ENCODE data around the gene RAB6A.

RAB6A gene

GRCh38 chr11:73652046-73652730 is 108.7 kb downstream of the RAB6A start:
- DNase-seq: no peak

GRCh38 chr11:73651661-73652045 is 109.2 kb downstream of the RAB6A start:
- DNase-seq: no peak

GRCh38 chr11:73651252-73651651 is 109.6 kb downstream of the RAB6A start:
- DNase-seq: no peak

- DNase-seq: no peak
Measured at GRCh38 chr11:73650400-73650799, 110.5 kb downstream of the RAB6A start.

- no peak for DNase-seq
Measured at GRCh38 chr11:73649206-73649605, 111.7 kb downstream of the RAB6A start.

GRCh38 chr11:73648571-73649046 is 112.3 kb downstream of the RAB6A start:
- no peak for DNase-seq

- DNase-seq: no peak
Measured at GRCh38 chr11:73648121-73648520, 112.8 kb downstream of the RAB6A start.

- peak; percentile 92 to 93 for DNase-seq
Measured at GRCh38 chr11:73647459-73648100, 113.3 kb downstream of the RAB6A start.

GRCh38 chr11:73645972-73646631 is 114.8 kb downstream of the RAB6A start, which contains the start of gene PLEKHB1:
Gene PLEKHB1, plus strand, starts transcription at chr11:73646581. Its CDS starts 28 bp downstream, at chr11:73646609.
- no peak for DNase-seq

- DNase-seq: no peak
Measured at GRCh38 chr11:73645121-73645969, 115.5 kb downstream of the RAB6A start.

- DNase-seq: no peak
Measured at GRCh38 chr11:73641668-73642067, 119.2 kb downstream of the RAB6A start.

- DNase-seq: no peak
Measured at GRCh38 chr11:73640592-73640991, 120.3 kb downstream of the RAB6A start.

GRCh38 chr11:73637012-73637411 is 123.9 kb downstream of the RAB6A start:
- no peak for DNase-seq

- no peak for DNase-seq
Measured at GRCh38 chr11:73636249-73636648, 124.6 kb downstream of the RAB6A start.

GRCh38 chr11:73635721-73636120 is 125.2 kb downstream of the RAB6A start:
- no peak for DNase-seq

GRCh38 chr11:73633999-73634398 is 126.9 kb downstream of the RAB6A start:
- DNase-seq: no peak

GRCh38 chr11:73632996-73633395 is 127.9 kb downstream of the RAB6A start:
- no peak for DNase-seq

GRCh38 chr11:73629907-73630306 is 131.0 kb downstream of the RAB6A start:
- no peak for DNase-seq

- DNase-seq: peak; percentile 71 to 78
Measured at GRCh38 chr11:73625696-73626318, 135.1 kb downstream of the RAB6A start.

Data from activated CD4-positive, alpha-beta T cell treated with anti-CD3 and anti-CD28 coated beads, Interleukin-2, amount 50 U/mL, for 48 hours (primary cell).